Skeletal muscle cell (primary cell): ENCODE data around the gene CLDND1.
A peak's percentile ranks its signal among the peaks of the same experiment; 100 is the strongest.
"Not testable (repeated sequence)": the region's sequence is repeated elsewhere in the genome, so short reads cannot be mapped to it uniquely, and the experiment has no call there.

Experiments used
- DNase-seq: peaks from one replicate; pipeline ENCODE4 v3.0.0-alpha.2; 2010; ENCODE audit warnings: low read depth
- H3K4me3 ChIP-seq: 2 replicates; pipeline ENCODE4 v1.5.1; 2011; ENCODE audit warnings: low read depth, mild to moderate bottlenecking, control low read depth, low read length, moderate library complexity

The CLDND1 gene

DNA sequence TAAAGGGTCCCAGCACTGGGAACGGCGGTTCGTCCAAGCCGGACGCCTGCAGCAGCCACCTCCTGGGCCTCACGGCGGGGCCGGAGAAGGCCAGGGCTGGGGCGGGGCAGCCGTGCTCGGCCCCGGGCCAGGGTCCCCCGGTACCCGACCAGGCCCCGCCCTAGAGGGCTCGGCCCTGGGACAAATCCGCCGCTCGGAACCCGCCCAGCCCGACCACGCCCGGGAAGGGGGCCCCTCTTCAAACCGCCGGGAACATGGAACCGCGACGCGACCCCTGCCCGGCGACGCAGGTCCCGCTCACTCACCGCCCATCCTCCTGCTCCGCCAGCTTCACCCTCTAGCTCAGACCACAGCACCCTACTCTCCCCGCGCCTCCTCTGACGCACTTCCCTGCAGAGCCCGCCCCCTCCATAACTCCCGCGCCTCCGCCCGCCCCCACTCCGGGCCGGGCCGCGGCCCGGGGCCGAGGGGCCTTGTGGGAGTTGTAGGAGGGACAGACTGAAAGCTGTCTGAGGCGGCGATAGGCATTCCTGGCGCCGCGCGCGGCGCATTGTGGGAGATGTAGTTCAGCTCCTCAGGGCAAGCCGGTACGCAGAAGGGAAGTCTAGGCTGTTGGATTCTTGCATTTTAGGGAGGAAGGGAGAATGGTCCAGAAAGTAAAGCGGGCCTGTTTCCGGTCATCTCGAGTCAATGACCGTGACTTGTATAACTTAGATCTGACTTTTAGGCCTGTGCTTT is at the start of gene CLDND1:
CLDND1 (minus strand) TSS at position 359 of the 738 bp plus-strand sequence. CDS start 1,478 bp downstream, outside the sequence.
- H3K4me3 ChIP-seq = peak within 1 kb of the TSS; percentile 84
- peak; percentile 90 for DNase-seq

DNA sequence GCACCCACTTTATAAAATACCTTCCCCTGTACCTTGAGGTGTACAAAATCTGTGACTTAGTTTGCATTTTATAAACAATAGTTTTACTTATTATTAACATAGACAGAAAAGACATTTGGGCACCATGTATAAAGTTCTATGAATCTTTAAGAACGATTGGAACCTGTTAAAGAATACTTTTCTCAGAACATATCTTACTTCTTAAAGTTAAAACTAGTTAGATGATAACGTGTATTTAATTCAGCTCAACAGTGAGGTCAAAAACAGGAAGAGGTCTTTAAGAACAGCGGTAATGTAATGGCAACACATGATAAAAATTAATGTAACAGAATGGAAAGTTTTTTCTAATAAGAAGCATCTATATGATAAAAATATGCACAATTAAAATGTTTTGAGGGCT is 45.7 kb upstream of the CLDND1 start:
- no peak for DNase-seq

DNA sequence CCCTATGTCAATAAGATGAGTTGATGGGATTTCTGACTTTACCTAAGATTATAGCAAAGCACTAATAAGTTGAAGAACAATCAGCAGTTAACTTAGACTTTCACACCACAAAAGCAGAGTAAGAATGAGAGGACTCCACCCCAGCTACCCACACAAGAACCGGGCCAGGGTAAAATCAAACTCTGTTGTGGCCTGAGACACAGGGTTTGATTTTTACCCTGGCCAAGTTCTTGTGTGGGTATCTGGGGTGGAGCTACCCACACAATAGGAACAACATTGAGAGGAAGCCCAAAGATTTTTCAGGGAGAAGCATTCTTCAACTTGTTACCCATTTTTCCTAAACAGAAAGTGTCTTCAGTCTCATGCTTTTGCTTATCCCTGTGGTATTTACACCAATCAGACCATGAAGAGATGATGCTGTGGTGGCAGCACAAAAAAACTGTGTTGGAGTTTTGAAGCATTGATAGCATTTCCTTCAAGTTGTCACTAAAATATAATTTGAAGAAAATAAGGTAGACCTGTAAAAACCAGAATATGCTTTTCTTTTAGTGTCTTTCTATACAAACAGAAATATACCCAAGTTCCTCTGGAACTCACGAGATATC is 45.1 kb upstream of the CLDND1 start:
- no peak for DNase-seq
- H3K4me3 ChIP-seq = no peak overlapping the region

More for the DNA sequence above, 45.7 kb upstream of the CLDND1 start:
- no peak overlapping the region for H3K4me3 ChIP-seq

DNA sequence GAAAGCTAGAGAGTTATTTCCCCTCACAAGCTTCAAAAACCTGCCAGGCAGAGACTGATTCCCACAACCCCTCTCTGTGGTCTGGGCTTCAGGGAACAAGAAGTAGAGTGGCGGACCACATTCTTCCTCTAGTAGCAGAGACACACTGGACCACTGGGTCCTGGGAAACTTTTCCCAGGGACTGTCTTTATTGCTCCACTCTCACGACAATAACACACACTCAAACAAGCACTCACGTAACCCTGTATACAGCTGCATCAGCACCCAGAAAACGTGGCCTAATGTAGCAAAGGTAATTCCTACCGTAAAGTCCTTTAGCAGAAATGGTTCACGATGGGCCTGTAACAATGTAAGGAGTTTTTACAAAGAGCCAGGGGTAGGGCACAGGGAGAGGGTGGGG is 43.1 kb upstream of the CLDND1 start:
- DNase-seq = no peak
- no peak overlapping the region for H3K4me3 ChIP-seq

DNA sequence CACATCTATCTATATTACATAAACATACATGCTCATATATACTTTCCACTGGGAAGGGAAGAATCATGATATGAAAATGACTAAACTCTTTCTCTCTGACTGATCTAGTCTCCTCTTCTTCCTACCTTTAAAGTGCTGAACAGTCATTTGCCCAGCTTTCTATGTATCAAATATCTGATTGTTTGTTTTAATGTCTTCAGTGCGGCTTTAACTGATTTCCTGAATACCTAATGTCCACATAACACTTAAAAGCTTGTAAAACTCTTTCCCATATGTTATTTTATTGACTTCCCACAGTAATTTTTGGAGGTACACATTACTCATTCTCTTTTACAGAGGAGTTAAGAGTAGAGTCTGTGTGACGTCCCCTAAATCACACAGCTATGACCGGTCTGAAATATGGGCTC is 42.5 kb upstream of the CLDND1 start:
- DNase-seq = no peak
- H3K4me3 ChIP-seq = no peak overlapping the region

DNA sequence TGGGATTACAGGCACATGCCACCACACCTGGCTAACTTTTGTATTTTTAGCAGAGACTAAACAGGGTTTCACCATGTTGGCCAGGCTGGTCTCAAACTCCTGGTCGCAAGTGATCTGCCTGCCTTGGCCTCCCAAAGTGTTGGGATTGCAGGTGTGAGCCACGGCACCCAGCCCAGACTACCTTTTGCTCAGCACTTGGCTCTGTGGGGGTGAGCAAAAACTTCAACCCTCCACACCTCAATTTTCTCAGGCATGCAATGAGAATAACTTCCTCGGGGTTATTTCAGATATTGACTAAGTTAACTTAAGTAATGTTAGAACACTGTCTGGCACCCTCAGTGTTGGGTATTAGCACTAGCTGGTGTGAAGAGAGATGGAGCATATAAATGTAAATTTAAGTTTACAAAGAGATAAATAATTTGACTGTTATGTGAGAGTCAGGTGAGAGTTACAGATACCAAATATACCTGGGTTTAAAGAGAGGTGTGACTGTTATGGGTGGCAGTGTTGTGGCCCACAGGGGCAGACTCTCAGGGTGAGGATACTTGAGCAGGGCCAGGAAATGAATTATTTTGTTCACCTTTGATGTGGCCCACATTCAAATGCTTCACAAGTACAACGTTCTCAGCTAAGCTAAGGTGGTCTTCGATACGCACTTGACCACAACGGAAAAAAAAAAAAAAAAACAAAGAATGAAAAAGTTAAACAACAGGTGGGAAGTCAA is 41.7 kb upstream of the CLDND1 start:
- DNase-seq = no peak
- no peak overlapping the region for H3K4me3 ChIP-seq

DNA sequence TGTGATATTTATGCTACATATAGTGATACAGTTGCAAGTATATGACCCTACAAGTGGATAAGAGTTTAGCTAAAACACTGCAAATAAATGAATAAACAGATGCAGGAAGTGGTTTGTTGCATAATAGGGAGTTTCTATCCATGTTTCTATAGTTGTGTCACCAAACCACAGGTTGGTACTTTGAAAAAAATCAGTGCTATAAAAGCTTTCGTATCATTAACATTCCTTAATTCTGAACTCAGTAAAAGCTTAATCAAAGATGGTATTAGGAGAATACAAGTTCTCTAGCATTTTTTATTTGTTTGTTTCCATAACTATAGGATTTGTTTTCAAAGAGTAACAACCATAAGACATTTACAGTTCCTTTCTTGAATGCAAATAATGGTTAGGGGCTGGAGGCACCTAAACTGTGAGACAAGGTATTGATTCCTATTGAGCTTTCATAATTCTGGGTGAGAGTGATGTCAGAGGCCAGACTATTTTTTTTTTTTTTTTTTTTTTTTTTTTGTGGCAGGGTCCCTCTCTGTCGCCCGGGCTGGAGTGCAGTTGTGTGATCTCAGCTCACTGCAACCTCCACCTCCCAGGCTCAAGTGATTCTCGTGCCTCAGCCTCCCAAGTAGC is 41.1 kb upstream of the CLDND1 start:
- H3K4me3 ChIP-seq = no peak overlapping the region
- DNase-seq = peak; percentile 30

DNA sequence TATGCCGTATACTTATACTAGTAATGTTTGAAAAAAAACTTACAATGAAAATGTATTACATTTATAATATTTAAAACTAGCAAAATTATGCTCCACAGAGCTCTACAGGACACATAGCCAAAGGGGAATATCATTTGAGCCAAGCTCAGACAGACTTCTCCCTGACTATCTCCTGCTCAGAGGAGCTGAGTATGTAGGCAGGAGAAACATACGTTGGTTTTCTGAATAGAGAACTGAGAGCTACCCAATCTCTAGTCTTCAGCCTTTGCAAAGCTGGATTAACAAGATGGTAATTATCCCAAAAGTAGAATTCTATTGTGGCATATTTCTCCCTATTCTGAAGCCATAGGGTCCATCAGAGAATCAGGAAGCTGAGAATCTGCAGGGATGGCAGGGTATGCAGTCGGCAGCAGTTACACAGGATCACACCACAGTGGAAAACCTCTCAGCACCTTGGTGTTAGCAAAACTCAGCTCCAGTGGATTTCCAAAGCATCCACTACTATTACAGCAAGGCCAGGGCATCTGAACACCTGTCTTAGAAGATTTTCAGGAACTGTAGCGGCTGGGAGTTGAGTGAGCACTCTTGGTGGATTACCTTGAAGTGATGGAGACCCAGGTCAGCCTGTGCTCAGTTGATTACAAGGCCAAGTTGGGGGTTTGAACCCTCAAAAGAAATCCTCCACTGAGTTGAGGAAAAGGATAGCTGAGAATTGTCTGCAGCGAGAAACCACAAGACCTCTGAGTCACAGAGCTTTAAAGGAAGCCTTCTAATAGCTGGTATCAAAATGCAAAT is 39.2 kb upstream of the CLDND1 start:
- DNase-seq = no peak
- no peak overlapping the region for H3K4me3 ChIP-seq

DNA sequence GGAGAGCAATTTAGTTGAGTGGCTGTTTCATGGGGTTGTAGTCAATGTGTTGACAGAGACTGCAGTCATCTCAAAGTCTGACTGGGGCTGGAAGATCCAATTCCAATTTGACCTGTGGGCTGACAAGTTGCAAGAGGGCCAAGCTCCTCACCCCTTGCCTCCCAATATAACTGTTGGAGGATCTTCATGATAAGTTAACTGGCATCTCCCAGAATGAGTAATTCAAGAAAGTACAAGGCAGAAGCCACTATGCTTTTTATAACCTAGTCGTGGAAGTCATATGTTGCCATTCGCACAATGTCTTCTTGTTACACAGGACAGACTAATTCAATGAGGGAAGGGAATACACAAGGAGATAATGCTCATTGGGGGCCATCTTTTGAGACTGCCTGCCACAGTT is 38.2 kb upstream of the CLDND1 start:
- no peak for DNase-seq
- H3K4me3 ChIP-seq = no peak overlapping the region

DNA sequence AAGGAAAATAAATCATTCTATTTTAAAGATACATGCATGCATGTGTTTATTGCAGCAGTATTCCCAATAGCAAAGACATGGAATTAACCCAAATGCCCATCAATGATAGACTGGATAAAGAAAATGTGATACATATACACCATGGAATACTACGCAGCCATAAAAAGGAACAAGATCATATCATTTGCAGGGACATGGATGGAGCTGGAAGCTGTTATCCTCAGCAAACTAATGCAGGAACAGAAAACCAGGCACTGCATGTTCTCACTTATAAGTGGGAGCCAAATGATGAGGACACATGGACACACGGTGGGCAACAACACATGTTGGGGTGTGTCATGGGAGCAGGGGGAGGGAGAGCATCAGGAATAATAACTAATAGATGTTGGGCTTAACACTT is 37.1 kb upstream of the CLDND1 start:
- not testable (repeated sequence) for DNase-seq, H3K4me3 ChIP-seq

DNA sequence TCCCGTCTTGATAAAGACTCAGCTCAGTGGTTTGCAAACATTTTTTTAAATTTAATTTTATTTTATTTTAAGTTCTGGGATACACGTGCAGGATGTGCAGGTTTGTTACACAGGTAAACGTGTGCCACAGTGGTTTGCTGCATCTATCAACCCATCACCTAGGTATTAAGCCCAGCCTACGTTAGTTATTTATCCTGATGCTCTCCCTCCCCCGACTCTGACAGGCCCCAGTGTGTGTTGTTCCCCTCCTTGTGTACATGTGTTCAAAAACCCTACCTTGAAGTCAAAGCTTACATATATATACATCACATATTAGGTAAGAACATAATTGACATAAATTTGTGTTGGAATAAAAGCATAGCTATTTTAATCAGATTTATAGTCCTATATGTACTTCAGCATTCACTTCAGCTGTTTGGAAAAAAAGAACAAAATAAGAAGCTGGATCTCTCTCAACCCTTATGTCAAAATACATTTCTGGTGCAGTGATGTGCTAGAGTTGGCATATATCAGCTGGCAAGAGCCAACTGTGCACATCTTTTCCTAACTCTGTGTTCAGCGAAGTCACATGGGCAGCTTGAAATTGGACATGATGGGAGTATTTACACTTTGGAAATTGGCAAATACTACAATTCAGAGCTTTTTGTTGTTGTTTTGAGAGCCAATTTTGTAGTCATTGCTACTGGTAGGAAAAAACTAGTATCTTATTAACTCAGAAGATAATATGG is 35.6 kb upstream of the CLDND1 start:
- DNase-seq = no peak
- no peak overlapping the region for H3K4me3 ChIP-seq

DNA sequence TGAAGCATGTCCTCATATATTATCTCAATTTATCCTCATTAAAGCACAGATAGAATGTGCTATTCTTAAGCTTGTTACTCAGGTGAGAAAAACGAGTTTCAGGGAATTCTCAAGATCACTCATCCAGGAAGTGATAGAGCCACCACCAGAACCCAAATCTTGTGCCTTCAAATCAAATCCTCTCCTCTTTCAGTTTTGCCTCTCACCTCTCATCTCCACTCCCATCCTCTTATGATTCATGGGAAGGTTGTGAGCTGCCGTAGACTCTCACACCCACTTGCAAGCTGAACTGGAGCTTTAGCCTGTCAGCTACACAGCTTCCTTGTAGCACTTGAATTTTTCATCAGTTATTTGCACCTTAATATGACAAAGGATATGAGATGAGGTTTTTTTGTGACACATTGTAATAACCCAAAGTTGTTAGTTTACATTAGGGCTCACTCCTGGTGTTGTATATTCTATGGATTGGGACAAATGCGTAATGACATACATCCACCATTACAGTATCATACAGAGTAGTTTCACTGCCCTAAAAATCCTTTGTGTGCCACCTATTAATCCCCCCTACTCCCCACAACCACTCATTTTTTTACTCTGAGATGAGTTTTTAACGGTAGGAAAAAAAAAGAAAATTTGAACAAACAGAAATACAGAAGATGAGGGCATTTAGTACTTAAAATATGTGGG is 34.8 kb upstream of the CLDND1 start:
- DNase-seq = no peak

DNA sequence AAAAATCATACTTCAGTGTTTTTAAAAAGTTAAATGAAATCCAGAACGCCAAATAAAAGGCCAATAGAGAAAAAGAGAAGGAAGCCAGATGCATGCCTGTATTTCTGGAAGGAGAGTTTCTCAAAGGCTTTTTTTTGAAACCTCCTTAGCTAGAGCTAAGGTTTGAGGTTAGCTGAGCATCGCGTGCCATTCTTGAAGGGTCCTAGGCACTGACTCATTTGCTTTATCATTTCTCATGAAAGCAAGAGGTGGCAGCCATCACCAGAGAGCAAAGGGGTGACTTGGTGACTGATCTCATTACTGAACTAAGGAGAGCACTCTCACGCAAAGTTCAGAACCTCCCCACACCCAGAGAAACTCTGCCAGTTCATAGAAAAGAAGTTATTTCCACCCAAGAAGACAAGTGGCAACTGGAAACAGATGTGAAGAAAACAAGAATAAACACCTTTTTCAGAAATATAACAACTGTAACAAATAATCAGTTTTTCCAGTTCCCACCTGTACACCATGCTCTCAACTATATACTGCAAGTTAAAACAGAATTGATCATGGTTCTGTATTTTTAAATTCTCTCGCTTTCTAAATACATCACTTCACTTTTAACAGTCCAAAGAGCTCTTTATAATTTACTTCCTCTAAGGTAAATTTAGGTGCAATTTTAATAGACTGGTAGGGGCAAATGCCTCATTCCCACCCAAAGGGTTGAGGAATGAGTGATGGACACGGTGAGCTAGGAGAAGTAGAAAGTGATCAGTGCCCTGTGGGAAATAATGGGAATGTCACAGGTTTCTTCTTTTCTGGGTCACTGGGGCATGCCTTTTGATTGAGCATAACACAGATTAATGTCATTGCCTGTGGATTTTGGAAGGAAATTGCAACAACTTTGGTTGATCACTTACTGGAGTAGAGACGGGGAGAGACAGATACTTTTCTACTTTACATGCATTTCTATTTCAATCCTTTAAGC is 33.7 kb upstream of the CLDND1 start:
- no peak overlapping the region for H3K4me3 ChIP-seq
- no peak for DNase-seq

More for the DNA sequence above, 34.8 kb upstream of the CLDND1 start:
- H3K4me3 ChIP-seq = no peak overlapping the region

DNA sequence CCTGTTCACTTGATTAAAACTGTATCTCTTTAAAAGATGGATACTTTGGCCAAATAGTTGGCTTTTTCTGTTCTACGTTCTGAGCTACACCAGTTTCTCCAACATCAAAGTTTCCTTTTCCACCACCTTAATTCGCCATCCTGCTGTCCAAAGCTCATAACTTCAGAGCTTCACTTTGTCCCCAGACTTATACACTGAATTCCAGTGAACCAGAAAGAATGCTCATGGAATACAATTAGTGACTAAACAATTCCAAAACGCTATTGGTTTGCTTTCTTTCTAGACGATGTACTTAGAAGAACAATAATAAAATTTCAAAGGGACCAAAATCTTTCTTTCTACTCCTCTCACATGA is 32.3 kb upstream of the CLDND1 start:
- no peak overlapping the region for H3K4me3 ChIP-seq
- no peak for DNase-seq

DNA sequence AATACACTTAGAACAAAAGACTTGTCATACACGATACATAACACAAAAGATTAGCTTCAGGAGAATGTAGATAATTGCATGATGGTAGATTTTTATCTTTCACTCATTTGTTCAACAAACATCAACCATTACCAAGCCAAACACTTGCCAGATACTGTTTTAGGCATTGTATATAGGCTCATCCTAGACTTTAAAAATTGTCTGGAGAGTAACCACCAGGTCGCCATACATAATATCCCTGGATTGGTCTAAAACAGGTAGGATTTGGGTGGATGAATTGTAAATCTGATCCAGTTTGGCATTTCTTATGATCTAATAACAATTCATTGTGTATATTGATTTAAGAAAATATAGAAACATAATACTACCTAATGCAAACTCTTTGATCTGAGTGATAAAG is 31.9 kb upstream of the CLDND1 start:
- H3K4me3 ChIP-seq = no peak overlapping the region

DNA sequence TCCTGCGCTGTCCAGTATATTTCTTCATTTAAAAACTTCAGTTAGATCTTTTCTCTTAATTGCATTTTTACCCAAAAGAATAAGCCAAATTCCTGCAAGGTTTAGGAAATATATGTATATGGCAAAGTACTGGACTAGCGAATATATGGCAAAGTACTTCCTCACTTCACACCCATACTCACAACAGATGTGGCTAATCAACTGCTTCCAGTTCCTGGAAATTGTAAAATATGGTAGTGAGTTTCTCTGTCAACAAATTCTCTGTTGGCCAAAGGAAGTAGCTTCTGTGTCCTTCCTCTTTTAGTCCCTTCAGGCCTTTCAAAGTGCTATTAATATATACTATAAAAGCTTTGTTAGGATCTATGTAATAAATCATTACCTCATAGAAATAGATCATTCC is 31.1 kb upstream of the CLDND1 start:
- DNase-seq = no peak
- H3K4me3 ChIP-seq = no peak overlapping the region

More for the DNA sequence above, 31.9 kb upstream of the CLDND1 start:
- no peak for DNase-seq

DNA sequence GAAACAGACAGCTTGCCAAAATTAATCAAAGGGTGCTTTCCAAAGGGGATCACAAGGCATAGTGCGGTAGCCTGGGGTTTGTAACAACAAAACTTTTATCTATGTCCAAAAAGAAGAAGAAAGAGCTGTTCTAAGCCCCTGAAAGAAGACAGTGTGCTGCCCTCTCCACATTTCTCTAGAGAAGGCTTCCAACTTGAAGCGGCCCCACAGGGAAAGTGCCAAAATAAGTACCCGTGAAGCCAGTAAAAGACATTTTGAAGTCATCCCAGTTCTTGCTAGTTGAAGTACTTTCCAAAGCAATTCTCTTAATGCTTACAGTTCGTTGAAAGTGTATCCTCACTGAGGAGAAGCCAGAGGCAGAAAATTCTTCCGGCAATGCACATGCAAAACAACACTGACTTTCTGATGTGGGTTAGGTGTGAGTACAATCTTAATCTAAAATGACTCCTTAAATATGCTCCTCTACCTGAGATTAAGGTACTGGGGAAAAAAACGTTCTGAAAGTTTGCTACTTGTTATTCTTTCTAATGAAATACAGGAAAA is 30.4 kb upstream of the CLDND1 start:
- DNase-seq = no peak
- no peak overlapping the region for H3K4me3 ChIP-seq
